Measurements from ENCODE around the gene ODR4. TPM values are rescaled to one million over a fixed set of nuclear protein-coding genes. Genes with fewer than 3 reads are reported as not detected.
"Not testable (repeated sequence)": the region's sequence is repeated elsewhere in the genome, so short reads cannot be mapped to it uniquely, and the experiment has no call there.

Gene ODR4
- total RNA-seq, 1 experiment from 2014 or later: 14.5 TPM

GRCh38 chr1:186391841-186392240 is 16.2 kb downstream of the ODR4 start (continued):
- TF ChIP-seq, protein P1, sequence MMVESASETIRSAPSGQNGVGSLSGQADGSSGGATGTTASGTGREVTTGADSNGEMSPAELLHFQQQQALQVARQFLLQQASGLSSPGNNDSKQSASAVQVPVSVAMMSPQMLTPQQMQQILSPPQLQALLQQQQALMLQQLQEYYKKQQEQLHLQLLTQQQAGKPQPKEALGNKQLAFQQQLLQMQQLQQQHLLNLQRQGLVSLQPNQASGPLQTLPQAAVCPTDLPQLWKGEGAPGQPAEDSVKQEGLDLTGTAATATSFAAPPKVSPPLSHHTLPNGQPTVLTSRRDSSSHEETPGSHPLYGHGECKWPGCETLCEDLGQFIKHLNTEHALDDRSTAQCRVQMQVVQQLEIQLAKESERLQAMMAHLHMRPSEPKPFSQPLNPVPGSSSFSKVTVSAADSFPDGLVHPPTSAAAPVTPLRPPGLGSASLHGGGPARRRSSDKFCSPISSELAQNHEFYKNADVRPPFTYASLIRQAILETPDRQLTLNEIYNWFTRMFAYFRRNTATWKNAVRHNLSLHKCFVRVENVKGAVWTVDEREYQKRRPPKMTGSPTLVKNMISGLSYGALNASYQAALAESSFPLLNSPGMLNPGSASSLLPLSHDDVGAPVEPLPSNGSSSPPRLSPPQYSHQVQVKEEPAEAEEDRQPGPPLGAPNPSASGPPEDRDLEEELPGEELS (CRISPR knock-in tag; IDR thresholded peaks at IDR 0.05): no peak

- POLR2A ChIA-PET; DNase-seq (ENCODE audit: low spot score); H3K27ac Mint-ChIP-seq; H3K4me1 Mint-ChIP-seq; ATAC-seq; H3K27me3 Mint-ChIP-seq (ENCODE audit: low read depth); H3K9me3 Mint-ChIP-seq; H3K4me3 Mint-ChIP-seq: not testable (repeated sequence)
- H3K36me3 Mint-ChIP-seq: peaks cover 33% of the 10 kb centered on the region
- CTCF ChIA-PET: interaction anchor here (0.8 kb wide), 1 partner anchor 18 kb away, joined by 3 read pairs; the partner anchor contains the start of gene TPR
Measured at GRCh38 chr1:186392711-186393110, 17.1 kb downstream of the ODR4 start.

DNA sequence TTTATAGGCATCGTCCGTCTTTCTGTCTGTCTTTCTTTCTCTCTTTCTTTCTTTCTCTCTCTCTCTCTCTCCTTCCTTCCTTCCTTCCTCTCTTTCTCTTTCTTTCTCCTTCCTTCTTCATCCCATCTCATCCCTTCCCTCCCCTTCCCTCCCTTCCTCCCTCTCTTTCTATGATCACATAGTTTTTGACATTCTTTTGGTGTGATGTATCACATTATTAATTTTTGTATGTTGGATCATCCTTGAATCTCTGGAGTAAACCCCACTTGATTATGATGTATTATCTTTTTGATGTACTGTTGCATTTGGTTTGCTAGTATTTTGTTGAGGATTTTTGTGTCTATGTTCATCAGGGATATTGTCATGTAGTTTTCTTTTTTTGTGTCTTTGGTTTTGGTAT is 25.8 kb downstream of the ODR4 start:
- peaks cover 14% of the 10 kb centered on the region for H3K36me3 Mint-ChIP-seq
- POLR2A ChIA-PET; H3K27ac Mint-ChIP-seq; DNase-seq (ENCODE audit: low spot score); ATAC-seq; H3K4me3 Mint-ChIP-seq; H3K4me1 Mint-ChIP-seq; H3K9me3 Mint-ChIP-seq; H3K27me3 Mint-ChIP-seq (ENCODE audit: low read depth): not testable (repeated sequence)
- CTCF ChIA-PET: interaction anchor here (2.2 kb wide), 1 partner anchor 26 kb away, joined by 6 read pairs; the partner anchor contains the start of genes ODR4 and TPR

GRCh38 chr1:186403632-186404031 is 28.0 kb downstream of the ODR4 start:
- no peaks in the 10 kb centered on the region for H3K27me3 Mint-ChIP-seq (ENCODE audit: low read depth)
- POLR2A ChIA-PET: interaction anchor here (0.5 kb wide), 1 partner anchor 579 kb away, joined by 4 read pairs; no protein-coding TSS in a partner anchor
- H3K27ac Mint-ChIP-seq: no peak overlapping the region
- TF ChIP-seq, protein P2, sequence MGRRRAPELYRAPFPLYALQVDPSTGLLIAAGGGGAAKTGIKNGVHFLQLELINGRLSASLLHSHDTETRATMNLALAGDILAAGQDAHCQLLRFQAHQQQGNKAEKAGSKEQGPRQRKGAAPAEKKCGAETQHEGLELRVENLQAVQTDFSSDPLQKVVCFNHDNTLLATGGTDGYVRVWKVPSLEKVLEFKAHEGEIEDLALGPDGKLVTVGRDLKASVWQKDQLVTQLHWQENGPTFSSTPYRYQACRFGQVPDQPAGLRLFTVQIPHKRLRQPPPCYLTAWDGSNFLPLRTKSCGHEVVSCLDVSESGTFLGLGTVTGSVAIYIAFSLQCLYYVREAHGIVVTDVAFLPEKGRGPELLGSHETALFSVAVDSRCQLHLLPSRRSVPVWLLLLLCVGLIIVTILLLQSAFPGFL (CRISPR knock-in tag; IDR thresholded peaks at IDR 0.05; ENCODE audit: borderline replicate concordance): no peak
- TF ChIP-seq NR3C1 (CRISPR knock-in tag; conservative IDR thresholded peaks at IDR 0.05; ENCODE audit: low read depth): no peak
- TF ChIP-seq ATF2 (CRISPR knock-in tag; IDR thresholded peaks at IDR 0.05; ENCODE audit: borderline replicate concordance, low read depth): no peak
- TF ChIP-seq E2F1 (CRISPR knock-in tag; IDR thresholded peaks at IDR 0.05): no peak
- TF ChIP-seq NFATC4 (CRISPR knock-in tag; IDR thresholded peaks at IDR 0.05): no peak
- TF ChIP-seq FOXJ3 (CRISPR knock-in tag; IDR thresholded peaks at IDR 0.05; ENCODE audit: borderline replicate concordance): no peak
- TF ChIP-seq ZNF423 (CRISPR knock-in tag; IDR thresholded peaks at IDR 0.05): no peak
- no peak for TF ChIP-seq PRRX2 (CRISPR knock-in tag; IDR thresholded peaks at IDR 0.05)
- TF ChIP-seq ZBTB21 (CRISPR knock-in tag; IDR thresholded peaks at IDR 0.05; ENCODE audit: borderline replicate concordance): no peak
- TF ChIP-seq IRF2 (CRISPR knock-in tag; IDR thresholded peaks at IDR 0.05; ENCODE audit: borderline replicate concordance, low read depth): no peak
- no peak for TF ChIP-seq AFF4 (CRISPR knock-in tag; IDR thresholded peaks at IDR 0.05; ENCODE audit: borderline replicate concordance)
- TF ChIP-seq SP1 (CRISPR knock-in tag; conservative IDR thresholded peaks at IDR 0.05): no peak
- TF ChIP-seq MYBL2 (CRISPR knock-in tag; IDR thresholded peaks at IDR 0.05): no peak
- no peak for TF ChIP-seq RORB (CRISPR knock-in tag; IDR thresholded peaks at IDR 0.05)
- TF ChIP-seq OVOL2 (CRISPR knock-in tag; IDR thresholded peaks at IDR 0.05; ENCODE audit: borderline replicate concordance): no peak
- TF ChIP-seq FOXP1 (CRISPR knock-in tag; IDR thresholded peaks at IDR 0.05; ENCODE audit: borderline replicate concordance): no peak
- TF ChIP-seq, protein P3, sequence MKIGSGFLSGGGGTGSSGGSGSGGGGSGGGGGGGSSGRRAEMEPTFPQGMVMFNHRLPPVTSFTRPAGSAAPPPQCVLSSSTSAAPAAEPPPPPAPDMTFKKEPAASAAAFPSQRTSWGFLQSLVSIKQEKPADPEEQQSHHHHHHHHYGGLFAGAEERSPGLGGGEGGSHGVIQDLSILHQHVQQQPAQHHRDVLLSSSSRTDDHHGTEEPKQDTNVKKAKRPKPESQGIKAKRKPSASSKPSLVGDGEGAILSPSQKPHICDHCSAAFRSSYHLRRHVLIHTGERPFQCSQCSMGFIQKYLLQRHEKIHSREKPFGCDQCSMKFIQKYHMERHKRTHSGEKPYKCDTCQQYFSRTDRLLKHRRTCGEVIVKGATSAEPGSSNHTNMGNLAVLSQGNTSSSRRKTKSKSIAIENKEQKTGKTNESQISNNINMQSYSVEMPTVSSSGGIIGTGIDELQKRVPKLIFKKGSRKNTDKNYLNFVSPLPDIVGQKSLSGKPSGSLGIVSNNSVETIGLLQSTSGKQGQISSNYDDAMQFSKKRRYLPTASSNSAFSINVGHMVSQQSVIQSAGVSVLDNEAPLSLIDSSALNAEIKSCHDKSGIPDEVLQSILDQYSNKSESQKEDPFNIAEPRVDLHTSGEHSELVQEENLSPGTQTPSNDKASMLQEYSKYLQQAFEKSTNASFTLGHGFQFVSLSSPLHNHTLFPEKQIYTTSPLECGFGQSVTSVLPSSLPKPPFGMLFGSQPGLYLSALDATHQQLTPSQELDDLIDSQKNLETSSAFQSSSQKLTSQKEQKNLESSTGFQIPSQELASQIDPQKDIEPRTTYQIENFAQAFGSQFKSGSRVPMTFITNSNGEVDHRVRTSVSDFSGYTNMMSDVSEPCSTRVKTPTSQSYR (CRISPR knock-in tag; IDR thresholded peaks at IDR 0.05): no peak

More at GRCh38 chr1:186403632-186404031, 28.0 kb downstream of the ODR4 start:
- ATAC-seq (no peak), DNase-seq (ENCODE audit: low spot score) (no peak)
- no peak overlapping the region for H3K4me3 Mint-ChIP-seq
- peaks cover 25% of the 10 kb centered on the region for H3K36me3 Mint-ChIP-seq
- CTCF ChIA-PET: interaction anchor here (0.6 to 1.4 kb wide), 13 partner anchors 10 to 512 kb away, joined by 3 to 8 read pairs (median 3); partner anchors contain the start of gene TPR
- H3K4me1 Mint-ChIP-seq: no peaks in the 10 kb centered on the region
- no peaks in the 10 kb centered on the region for H3K9me3 Mint-ChIP-seq
